Stimulated activated CD8-positive, alpha-beta memory T cell treated with anti-CD3 and anti-CD28 coated beads, Interleukin-12 subunit alpha, Interleukin-12 subunit beta, amount 100 ng/mL, for 24 hours (primary cell): ENCODE measurements around the gene RFC2.
"Not testable (repeated sequence)": the region's sequence is repeated elsewhere in the genome, so short reads cannot be mapped to it uniquely, and the experiment has no call there.

Experiments
- DNase-seq: peaks from one replicate; pipeline ENCODE4 v3.0.0-alpha.2; 2020; ENCODE audit errors: extremely low read depth

RFC2 gene

DNA sequence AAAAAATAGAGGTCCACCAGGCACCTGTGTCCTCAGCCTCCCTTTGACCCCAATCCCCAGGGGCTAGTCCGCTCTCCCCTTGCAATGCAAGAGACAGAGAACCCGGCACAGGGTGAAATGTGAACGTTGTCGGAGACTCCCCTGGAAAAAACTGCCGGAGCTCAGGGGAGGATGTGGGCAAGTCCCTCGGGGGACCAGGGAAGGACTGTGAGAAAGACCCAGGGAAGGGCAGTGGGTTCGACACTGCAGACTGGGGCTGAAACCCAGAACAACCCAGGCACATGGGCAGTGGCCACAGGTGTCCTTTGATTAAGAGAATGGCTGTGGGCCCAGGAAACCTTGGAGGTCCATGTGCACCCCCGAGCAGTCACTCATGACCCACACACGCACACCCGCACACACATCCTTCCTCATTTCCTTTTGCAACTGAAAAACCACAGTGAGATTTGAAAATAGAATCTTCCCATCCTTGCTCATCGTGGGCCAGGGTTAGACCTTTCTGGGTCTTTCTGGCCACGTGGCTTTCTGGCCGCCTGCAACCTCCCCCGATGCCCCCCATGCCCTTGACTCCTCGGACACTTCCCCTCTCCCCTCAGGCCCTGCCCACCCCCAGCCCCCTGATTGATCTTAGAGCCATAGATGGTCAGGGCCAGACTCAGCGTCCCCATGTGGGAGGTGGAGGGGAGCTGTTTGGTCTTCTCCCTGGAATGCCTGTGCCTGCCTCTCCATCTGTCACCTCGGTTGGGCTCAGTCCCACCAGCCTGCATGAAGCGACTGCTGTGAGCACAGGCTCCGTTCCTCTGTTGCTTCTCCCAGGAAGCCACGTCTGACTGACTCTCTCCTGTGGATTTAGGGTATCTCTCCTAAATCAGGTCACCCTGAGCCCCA, 36.5 kb downstream of the RFC2 start:
- DNase-seq, result no peak

GRCh38 chr7:74216361-74216761, 37.8 kb downstream of the RFC2 start:
- no peak for DNase-seq

DNA sequence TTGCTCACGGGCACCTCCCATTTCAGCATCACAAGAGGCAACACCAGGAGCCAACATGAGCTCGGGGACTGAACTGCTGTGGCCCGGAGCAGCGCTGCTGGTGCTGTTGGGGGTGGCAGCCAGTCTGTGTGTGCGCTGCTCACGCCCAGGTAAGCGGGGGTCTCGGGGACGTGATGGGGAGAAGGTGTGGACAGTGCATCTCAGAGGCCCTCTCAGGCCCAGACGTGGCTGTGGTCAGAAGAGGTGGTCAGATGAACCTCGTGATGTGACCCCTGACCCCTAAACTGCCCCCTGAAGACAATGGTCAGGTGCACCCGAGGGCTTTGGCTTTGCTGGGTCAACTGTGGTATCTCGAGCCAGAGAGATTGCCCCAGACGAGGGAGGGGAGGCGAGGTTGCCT, 38.3 kb downstream of the RFC2 start:
- no peak for DNase-seq

DNA sequence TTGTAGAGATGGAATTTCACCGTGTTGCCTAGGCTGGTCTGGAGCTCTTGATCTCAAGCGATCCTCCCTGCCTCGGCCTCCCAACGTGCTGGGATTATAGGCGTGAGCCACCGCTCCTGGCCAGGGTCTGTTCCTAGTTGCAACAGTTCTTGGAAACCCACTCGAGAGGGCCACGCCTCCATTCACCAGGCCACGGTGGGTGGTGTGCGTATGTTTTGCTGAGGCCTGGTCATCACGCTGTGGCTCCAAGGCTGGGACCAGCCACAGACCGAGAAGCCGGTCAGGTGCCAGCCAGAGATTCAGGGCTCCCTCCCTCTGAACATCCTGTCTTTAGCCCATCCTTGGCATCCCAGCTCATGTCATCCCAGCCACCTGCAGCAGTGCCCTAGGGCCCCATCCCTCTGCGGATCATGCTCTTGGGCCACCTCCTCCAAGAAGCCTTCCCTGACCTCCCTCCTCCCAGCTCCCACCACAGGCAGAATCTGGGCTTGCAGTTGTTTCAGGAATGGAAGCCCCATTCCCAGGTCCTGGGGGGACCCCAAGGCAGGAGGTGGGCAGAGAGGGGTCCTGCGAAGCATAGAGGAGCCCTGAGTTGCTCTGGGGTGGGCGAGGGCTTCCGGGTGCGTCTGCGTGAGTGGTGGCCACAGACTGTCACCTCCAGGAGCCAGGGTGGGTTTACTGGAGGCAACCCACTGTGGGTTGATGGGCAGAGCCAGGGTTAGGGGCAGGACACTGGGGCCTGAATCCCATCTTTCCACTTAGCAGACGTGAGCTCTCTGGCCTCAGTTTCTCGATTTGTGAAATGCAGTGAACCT, 39.2 kb downstream of the RFC2 start:
- no peak for DNase-seq

DNA sequence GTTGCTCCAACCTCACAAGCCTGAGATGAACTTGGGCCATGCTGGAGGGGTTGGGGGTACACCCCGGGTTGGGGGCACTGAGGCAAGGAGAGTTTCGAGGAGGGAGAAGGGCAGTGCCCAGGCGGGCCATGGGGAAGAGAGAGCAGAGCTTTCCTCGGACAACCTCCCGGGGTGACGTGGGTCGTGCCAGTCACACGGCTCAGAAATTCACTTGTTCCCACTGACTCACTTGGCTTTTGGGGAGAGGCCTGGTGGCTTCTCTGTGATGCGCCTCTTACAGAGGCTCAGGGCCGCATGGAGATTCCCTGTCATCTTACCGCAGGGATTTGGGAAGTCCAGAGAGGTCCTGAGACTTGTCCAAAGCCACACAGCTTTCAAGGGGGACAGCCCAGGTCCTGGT, 41.5 kb downstream of the RFC2 start:
- DNase-seq, result no peak

- not testable (repeated sequence) for DNase-seq
Measured at GRCh38 chr7:74208241-74208640, 46.0 kb downstream of the RFC2 start.

GRCh38 chr7:74207586-74207985, 46.6 kb downstream of the RFC2 start:
- no peak for DNase-seq

DNA sequence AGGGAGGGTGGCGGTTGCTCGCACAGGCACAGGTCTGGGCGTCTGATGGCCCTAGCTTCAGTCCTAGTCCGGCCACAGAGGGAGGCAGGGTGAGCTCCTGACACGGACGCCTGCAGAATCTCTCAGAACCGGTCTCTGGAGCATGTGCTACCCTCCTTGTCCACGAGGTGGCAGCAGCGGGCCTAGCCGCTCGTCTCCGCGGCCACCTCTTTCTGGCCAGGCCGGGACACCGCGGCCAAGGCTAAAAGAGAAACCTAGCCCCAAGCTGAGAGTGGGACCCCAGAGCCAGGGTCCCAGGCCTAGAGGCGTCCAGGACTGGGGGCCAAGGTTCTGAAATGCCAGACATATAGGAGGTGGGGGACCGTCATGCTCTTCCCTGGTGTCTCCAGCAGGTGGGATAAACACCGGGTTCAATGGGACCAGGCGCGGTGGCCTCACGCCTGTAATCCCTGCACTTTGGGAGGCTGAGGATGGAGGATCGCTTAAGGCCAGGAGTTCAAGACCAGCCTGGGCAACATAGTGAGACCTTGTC, 47.5 kb downstream of the RFC2 start:
- peak; percentile 39 for DNase-seq

DNA sequence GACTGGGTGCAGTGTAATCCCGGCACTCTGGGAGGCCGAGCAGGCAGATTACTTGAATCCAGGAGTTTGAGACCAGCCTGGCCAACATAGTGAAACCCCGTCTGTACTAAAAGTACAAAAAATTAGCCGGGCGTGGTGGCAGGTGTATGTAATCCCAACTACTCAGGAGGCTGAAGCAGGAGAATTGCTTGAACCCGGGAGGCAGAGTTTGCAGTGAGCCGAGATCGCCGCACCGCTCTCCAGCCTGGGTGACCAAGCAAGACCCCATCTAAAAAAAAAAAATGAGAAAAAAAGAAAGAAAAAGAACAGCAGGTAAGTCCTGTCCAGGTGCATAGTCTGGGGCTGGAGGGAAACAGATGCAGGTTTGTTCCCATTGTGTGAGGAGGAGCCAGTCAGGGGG, 48.1 kb downstream of the RFC2 start:
- not testable (repeated sequence) for DNase-seq

DNA sequence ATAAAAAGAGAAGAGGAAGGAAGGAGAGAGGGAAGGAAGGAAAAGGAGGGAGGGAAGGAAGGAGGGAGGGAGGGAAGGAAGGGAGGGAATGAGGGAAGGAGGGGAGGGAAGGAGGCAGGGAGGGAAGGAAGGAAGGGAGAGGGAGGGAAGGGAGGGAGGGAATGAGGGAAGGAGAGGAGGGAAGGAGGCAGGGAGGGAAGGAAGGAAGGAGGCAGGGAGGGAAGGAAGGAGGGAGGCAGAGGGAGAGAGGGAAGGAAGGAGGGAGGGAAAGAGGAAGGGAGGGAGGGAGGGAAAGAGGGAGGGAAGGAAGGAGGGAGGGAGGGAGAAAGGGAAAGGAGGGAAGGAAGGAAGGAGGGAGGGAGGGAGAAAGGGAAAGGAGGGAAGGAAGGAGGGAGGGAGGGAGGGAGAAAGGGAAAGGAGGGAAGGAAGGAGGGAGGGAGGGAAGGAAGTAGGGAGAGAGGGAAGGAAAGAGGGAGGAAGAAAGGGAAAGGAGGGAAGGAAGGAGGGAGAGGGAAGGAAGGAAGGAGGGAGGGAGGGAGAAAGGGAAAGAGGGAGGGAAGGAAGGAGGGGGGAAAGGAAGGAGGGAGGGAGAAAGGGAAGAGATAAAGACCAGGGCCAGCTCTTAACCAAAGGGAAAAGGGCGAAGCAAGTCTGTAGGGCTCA, 50.1 kb downstream of the RFC2 start:
- no peak for DNase-seq

GRCh38 chr7:74202841-74203556, 51.2 kb downstream of the RFC2 start:
- no peak for DNase-seq

GRCh38 chr7:74199551-74200355, 54.4 kb downstream of the RFC2 start:
- DNase-seq, result no peak

DNA sequence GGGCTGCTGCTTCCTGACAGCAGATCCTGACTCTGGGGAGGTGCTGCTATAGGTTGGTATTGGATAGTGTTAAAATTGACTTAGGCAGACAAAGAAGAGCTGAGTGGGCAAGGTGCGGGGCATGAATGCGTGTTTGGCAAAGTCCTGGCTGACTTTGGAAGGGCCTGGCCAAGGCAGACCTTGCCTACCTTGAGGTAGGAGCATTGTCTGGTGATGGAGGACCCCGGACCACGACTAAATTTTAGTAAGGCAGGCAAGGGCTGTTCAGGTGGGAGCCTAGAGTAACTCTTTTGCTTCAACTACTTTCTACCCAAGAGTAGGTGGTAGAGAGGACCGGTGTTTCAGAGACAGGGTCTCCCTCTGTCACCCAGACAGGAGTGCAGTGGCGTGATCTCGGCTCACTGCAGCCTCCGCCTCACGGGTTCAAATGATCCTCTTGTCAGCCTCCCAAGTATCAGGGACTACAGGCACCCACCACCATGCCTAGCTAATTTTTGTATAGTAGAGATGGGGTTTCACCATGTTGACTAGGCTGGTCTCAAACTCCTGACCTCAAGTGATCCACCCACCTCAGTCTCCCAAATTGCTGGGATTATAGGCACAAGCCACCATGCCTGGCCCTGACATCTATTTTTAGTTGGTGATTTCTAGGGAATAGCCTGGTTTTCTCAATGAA, 56.6 kb downstream of the RFC2 start:
- no peak for DNase-seq

GRCh38 chr7:74195968-74196654, 58.1 kb downstream of the RFC2 start:
- not testable (repeated sequence) for DNase-seq

- DNase-seq, result not testable (repeated sequence)
Measured at GRCh38 chr7:74195139-74195860, 58.9 kb downstream of the RFC2 start.

DNA sequence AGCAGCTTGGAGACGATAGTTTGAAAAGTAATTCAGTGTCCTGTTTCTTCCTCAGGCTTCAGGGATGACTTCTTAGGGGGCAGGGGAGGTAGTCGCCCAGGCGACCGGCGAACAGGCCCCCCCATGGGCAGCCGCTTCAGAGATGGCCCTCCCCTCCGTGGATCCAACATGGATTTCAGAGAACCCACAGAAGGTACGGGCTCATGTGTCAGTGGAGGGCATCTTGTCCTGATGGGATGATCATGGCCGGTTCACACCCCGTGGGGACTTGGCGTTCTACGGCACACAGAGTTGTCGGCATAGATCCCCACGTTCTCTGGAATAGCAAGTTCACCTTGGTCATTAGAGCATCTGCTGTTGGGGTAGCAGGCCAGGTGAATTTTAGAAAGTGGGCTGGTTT, 59.5 kb downstream of the RFC2 start:
- DNase-seq, result no peak

- no peak for DNase-seq
Measured at GRCh38 chr7:74193913-74194312, 60.3 kb downstream of the RFC2 start.

DNA sequence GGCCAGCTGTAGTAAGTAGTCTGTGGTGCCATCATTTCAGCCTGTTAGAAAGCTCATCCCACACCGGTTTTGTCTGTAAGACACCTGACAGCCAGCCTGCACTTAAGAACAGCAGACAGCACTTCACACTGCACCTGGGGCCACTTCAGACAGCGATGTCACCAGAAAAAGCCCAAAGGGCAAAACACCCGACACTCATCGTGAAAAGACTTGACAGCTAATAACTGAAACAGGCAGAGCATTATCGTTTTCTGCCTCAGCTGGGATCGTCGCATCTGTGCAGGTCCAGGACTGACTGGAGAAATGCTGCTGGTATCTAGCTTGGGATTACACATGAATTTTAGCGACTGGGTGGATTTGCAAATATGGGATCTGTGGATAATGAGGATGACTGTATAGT, 61.1 kb downstream of the RFC2 start:
- no peak for DNase-seq

DNA sequence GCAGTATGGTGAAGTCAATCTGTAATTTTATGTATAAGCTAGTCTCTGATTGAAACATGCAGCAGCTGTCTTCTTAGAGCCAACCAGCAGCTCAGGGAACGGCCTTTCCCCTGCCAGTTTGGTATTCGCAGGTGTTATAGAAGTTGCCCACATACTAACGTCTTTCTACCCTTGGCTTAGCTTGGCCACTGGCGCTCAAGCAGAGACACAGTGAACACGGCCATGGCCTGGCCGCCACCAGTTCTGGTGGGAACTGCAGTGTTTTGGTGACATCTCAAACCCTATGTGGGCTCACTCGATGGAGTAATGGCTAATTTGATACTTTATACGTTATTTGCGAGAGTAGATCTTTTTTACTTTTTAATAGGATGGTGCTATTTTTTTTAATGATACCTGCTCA, 63.0 kb downstream of the RFC2 start:
- DNase-seq, result no peak
